ENCODE data around the gene GSN. TPM values are rescaled to one million over a fixed set of nuclear protein-coding genes. Genes with fewer than 3 reads are reported as not detected.

GSN gene
- total RNA-seq, 1 donor from 2014 or later = 72.1 TPM

DNA sequence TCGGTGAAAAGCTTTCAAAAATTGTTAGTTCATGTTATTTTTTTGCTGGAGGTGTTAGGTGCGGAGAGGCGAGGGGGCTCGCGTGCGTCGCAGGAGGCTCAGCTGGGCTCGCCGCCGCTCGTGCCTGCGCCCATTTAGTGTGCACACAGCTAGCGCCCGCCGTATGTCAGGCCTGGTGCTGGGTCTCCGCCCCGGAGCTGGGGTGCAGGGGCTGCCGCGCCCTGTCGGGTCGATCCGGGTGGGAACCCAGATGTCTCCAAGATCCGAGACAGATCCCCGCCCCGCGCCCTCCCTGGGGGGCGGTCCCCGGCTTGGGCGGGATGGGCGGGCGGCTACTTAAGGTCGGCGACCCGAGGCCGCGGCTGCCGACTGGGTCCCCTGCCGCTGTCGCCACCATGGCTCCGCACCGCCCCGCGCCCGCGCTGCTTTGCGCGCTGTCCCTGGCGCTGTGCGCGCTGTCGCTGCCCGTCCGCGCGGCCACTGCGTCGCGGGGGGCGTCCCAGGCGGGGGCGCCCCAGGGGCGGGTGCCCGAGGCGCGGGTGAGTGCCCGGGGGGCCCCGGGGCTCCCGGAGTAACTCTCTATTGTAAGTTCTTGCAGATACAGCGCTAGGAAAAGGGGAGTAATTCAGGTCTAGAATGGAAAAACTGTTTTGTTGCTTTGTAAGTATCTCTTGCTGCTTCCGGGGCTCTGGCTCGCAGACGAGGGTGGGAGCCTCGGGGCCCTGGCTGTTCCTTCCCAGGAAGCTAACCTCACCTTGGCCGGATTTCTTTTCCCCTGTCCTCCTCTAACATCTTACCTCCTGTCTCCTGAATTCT, 31.7 kb downstream of the GSN start:
- peaks cover 28% of the 10 kb centered on the region for H4K20me1 ChIP-seq (ENCODE audit: low read depth)
- peaks cover 13% of the 10 kb centered on the region for H3K27me3 Mint-ChIP-seq (ENCODE audit: insufficient read depth, low read depth)

GRCh38 chr9:121300283-121301119, 32.5 kb downstream of the GSN start:
- H3F3A ChIP-seq (ENCODE audit: low read depth) = peaks cover 34% of the 10 kb centered on the region
- H3K4me1 ChIP-seq = peaks cover 24% of the 10 kb centered on the region
- H3K4me2 ChIP-seq = peak overlapping the region; percentile 83
- peak overlapping the region; percentile 16 for H3K27ac Mint-ChIP-seq
- no peaks in the 10 kb centered on the region for H3K36me3 Mint-ChIP-seq
- peak overlapping the region; percentile 75 for H3K4me3 Mint-ChIP-seq
- DNase-seq (ENCODE audit: low spot score) = no peak
- peaks cover 13% of the 10 kb centered on the region for H3K27me3 Mint-ChIP-seq (ENCODE audit: insufficient read depth, low read depth)
- H2AFZ ChIP-seq (replicated peaks) = peak overlapping the region; percentile 5
- H3K9me3 Mint-ChIP-seq = no peaks in the 10 kb centered on the region
- H3K4me1 Mint-ChIP-seq = peaks cover 34% of the 10 kb centered on the region
- H3K79me2 ChIP-seq (ENCODE audit: low read depth) = no peaks in the 10 kb centered on the region
- no peak overlapping the region for H3K27ac ChIP-seq
- TF ChIP-seq EZH2phosphoT487 (IDR thresholded peaks at IDR 0.05) (no peak), CTCF (IDR thresholded peaks at IDR 0.05) (no peak), EZH2 (IDR thresholded peaks at IDR 0.05) (no peak)
- no peaks in the 10 kb centered on the region for H3K9me3 ChIP-seq (ENCODE audit: low read depth)
- peak overlapping the region; percentile 54 for H3K4me3 ChIP-seq
- H3K9ac ChIP-seq = no peak overlapping the region
- peaks cover 28% of the 10 kb centered on the region for H4K20me1 ChIP-seq (ENCODE audit: low read depth)
- H3K27me3 ChIP-seq = peaks cover 30% of the 10 kb centered on the region
- no peaks in the 10 kb centered on the region for H3K36me3 ChIP-seq

More for the DNA sequence above, 31.7 kb downstream of the GSN start:
- no peak overlapping the region for H3K27ac ChIP-seq
- H3K79me2 ChIP-seq (ENCODE audit: low read depth) = no peaks in the 10 kb centered on the region
- no peaks in the 10 kb centered on the region for H3K36me3 ChIP-seq
- H3K27me3 ChIP-seq = peaks cover 30% of the 10 kb centered on the region
- peaks cover 34% of the 10 kb centered on the region for H3F3A ChIP-seq (ENCODE audit: low read depth)
- Mint-ChIP-seq H3K36me3 (no peaks in the 10 kb centered on the region), H3K9me3 (no peaks in the 10 kb centered on the region), H3K4me1 (peaks cover 41% of the 10 kb centered on the region), H3K4me3 (peak overlapping the region; percentile 75), H3K27ac (no peak overlapping the region)
- H3K4me2 ChIP-seq = peak overlapping the region; percentile 83
- DNase-seq (ENCODE audit: low spot score) = peak; percentile 77
- H3K9me3 ChIP-seq (ENCODE audit: low read depth) = no peaks in the 10 kb centered on the region
- no peak overlapping the region for H3K9ac ChIP-seq
- H2AFZ ChIP-seq (replicated peaks) = peak overlapping the region; percentile 5
- peak overlapping the region; percentile 54 for H3K4me3 ChIP-seq
- H3K4me1 ChIP-seq = peaks cover 22% of the 10 kb centered on the region
- TF ChIP-seq EZH2 (IDR thresholded peaks at IDR 0.05) (no peak), CTCF (IDR thresholded peaks at IDR 0.05) (no peak), EZH2phosphoT487 (IDR thresholded peaks at IDR 0.05) (no peak)

- Histone ChIP-seq H3K27me3 (peaks cover 30% of the 10 kb centered on the region), H3K4me2 (no peak overlapping the region), H3K4me1 (peaks cover 29% of the 10 kb centered on the region), H3K27ac (no peak overlapping the region), H3K79me2 (ENCODE audit: low read depth) (no peaks in the 10 kb centered on the region), H3K4me3 (no peak overlapping the region), H4K20me1 (ENCODE audit: low read depth) (peaks cover 28% of the 10 kb centered on the region), H3K9ac (no peak overlapping the region), H3K9me3 (ENCODE audit: low read depth) (no peaks in the 10 kb centered on the region), H3K36me3 (no peaks in the 10 kb centered on the region), H3F3A (ENCODE audit: low read depth) (peaks cover 34% of the 10 kb centered on the region), H2AFZ (replicated peaks) (no peak overlapping the region)
- Mint-ChIP-seq H3K27ac (no peak overlapping the region), H3K27me3 (ENCODE audit: insufficient read depth, low read depth) (peaks cover 13% of the 10 kb centered on the region), H3K9me3 (no peaks in the 10 kb centered on the region), H3K36me3 (no peaks in the 10 kb centered on the region), H3K4me1 (peaks cover 34% of the 10 kb centered on the region), H3K4me3 (no peak overlapping the region)
- DNase-seq (ENCODE audit: low spot score) = no peak
- TF ChIP-seq CTCF (IDR thresholded peaks at IDR 0.05) (no peak), EZH2 (IDR thresholded peaks at IDR 0.05) (no peak)
These were observed 33.9 kb downstream of the GSN start for GRCh38 chr9:121301881-121302286.

All from neural progenitor cell (in vitro differentiated cells).